ENCODE measurements around the gene ZNF319. TPM values are rescaled to one million over a fixed set of nuclear protein-coding genes. Genes with fewer than 3 reads are reported as not detected.

Gene ZNF319
- total and polyA plus RNA-seq, 2 of the 13 experiments (the other 11 are each of a cell fraction or from before 2014, with no cell fraction given) = 2.4 to 3.6 TPM

DNA sequence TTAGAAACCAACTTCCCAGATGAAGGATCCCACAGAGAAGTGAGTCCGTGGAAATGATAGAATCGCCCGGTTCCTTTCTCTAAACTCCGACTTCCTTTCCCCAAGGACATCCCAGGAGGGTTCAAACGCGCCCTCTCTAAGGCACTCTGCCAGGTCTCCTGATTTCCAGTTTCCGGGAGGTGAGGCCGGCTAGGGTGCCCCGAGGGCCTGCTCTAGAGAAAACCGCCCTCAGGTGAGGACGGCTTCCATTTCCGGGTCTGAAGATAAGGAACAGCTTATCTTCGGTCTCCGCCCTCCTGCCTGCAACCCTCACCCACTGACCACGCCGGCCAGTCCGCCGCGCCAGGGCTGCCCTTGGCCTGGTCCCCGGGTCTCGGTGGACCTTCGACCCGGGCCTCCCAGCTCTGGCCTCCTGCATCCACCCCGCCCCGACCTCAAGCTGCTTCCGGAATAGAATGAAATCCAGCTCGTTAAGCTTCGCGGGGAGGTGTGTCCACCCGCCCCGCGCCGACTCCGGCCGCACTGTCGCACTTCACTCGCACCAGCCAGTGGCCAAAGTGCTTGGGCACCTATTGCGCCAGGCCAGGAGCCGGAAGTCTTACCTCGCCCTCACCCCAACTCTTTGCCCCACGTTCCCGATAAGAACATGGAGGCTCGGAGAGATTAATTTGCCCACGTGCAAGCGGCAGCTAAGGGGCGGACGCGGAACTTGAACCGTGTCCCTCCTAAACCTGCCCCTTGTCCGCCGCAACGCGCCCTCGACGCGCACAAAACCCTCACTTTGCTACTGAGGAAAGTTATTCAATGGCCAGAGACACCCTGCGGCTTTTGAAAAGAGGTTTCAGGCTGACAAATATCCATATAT lies 24.2 kb upstream of the ZNF319 start (continued):
- peak; percentile 61; the same call in 1 of the 2 replicates for TF ChIP-seq CREM (IDR thresholded peaks at IDR 0.05)
- no peak for TF ChIP-seq CREM (CRISPR knock-in tag; IDR thresholded peaks at IDR 0.05)
- TF ChIP-seq RORA (CRISPR knock-in tag; IDR thresholded peaks at IDR 0.05) = no peak
- TF ChIP-seq BCL6 (CRISPR knock-in tag; IDR thresholded peaks at IDR 0.05) = peak; percentile 87
- peak; percentile 60; the same call in 1 of the 2 replicates for TF ChIP-seq KMT2B (CRISPR knock-in tag; IDR thresholded peaks at IDR 0.05)
- TF ChIP-seq EEA1 (CRISPR knock-in tag; IDR thresholded peaks at IDR 0.05; ENCODE audit: borderline replicate concordance) = peak; percentile 59; the same call in 1 of the 2 replicates
- peak; percentile 85 for TF ChIP-seq ZMYM2 (CRISPR knock-in tag; IDR thresholded peaks at IDR 0.05)
- TF ChIP-seq ZNF282 (IDR thresholded peaks at IDR 0.05; ENCODE audit: partially characterized antibody) = no peak
- TF ChIP-seq KLF11 (CRISPR knock-in tag; IDR thresholded peaks at IDR 0.05) = peak; percentile 29; the same call in 1 of the 2 replicates
- peak; percentile 98 for TF ChIP-seq ZNF770 (CRISPR knock-in tag; IDR thresholded peaks at IDR 0.05)
- peak; percentile 91 for TF ChIP-seq RARA (CRISPR knock-in tag; IDR thresholded peaks at IDR 0.05)
- peak; percentile 22; the same call in 1 of the 2 replicates for TF ChIP-seq ZFP1 (CRISPR knock-in tag; IDR thresholded peaks at IDR 0.05)
- TF ChIP-seq, protein P1, sequence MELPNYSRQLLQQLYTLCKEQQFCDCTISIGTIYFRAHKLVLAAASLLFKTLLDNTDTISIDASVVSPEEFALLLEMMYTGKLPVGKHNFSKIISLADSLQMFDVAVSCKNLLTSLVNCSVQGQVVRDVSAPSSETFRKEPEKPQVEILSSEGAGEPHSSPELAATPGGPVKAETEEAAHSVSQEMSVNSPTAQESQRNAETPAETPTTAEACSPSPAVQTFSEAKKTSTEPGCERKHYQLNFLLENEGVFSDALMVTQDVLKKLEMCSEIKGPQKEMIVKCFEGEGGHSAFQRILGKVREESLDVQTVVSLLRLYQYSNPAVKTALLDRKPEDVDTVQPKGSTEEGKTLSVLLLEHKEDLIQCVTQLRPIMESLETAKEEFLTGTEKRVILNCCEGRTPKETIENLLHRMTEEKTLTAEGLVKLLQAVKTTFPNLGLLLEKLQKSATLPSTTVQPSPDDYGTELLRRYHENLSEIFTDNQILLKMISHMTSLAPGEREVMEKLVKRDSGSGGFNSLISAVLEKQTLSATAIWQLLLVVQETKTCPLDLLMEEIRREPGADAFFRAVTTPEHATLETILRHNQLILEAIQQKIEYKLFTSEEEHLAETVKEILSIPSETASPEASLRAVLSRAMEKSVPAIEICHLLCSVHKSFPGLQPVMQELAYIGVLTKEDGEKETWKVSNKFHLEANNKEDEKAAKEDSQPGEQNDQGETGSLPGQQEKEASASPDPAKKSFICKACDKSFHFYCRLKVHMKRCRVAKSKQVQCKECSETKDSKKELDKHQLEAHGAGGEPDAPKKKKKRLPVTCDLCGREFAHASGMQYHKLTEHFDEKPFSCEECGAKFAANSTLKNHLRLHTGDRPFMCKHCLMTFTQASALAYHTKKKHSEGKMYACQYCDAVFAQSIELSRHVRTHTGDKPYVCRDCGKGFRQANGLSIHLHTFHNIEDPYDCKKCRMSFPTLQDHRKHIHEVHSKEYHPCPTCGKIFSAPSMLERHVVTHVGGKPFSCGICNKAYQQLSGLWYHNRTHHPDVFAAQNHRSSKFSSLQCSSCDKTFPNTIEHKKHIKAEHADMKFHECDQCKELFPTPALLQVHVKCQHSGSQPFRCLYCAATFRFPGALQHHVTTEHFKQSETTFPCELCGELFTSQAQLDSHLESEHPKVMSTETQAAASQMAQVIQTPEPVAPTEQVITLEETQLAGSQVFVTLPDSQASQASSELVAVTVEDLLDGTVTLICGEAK (IDR thresholded peaks at IDR 0.05) = no peak
- TF ChIP-seq, protein P1 (CRISPR knock-in tag; IDR thresholded peaks at IDR 0.05) = 0 out of 2 replicates have a peak, but pooled peaks have one; percentile 29
- peak; percentile 73 for TF ChIP-seq SP4 (CRISPR knock-in tag; IDR thresholded peaks at IDR 0.05)
- TF ChIP-seq, protein P2, sequence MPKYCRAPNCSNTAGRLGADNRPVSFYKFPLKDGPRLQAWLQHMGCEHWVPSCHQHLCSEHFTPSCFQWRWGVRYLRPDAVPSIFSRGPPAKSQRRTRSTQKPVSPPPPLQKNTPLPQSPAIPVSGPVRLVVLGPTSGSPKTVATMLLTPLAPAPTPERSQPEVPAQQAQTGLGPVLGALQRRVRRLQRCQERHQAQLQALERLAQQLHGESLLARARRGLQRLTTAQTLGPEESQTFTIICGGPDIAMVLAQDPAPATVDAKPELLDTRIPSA (CRISPR knock-in tag; IDR thresholded peaks at IDR 0.05; ENCODE audit: borderline replicate concordance) = peak; percentile 81; the same call in 1 of the 2 replicates
- no peak for TF ChIP-seq PLRG1 (conservative IDR thresholded peaks at IDR 0.05)
- TF ChIP-seq HDAC1 (CRISPR knock-in tag; IDR thresholded peaks at IDR 0.05) = peak; percentile 96
- TF ChIP-seq ZNF775 (CRISPR knock-in tag; IDR thresholded peaks at IDR 0.05; ENCODE audit: borderline replicate concordance) = 0 out of 2 replicates have a peak, but pooled peaks have one; percentile 20
